Stimulated activated CD4-positive, alpha-beta T cell treated with anti-CD3 and anti-CD28 coated beads, Interleukin-12 subunit alpha, Interleukin-12 subunit beta, amount 100 ng/mL, for 4 hours (primary cell): ENCODE measurements around the gene CDH24.
"Not testable (repeated sequence)": the region's sequence is repeated elsewhere in the genome, so short reads cannot be mapped to it uniquely, and the experiment has no call there.

ENCODE experiments used
- DNase-seq: peaks from one replicate; pipeline ENCODE4 v3.0.0-alpha.2; 2020

CDH24 gene

DNA sequence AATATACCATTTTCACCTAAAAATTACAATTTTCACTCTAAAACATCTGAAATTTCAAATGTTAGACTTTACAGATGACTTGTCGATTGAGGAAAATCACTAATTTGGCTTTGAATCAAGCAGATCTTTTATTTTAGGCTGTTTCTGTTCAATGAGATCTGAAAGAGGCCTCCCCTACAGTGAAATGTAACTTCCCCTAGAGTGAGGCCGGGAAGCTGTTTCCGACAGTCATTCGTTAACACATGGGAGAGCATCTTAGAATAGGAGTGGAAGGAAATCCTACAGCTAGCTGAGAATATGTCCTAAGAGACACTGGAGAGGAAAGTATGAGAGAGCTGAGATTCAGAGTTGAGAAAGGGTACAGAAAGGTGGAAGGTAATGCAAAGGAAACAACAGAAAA, 41.7 kb downstream of the CDH24 start:
- DNase-seq: no peak

GRCh38 chr14:23013749-23014054, 43.6 kb downstream of the CDH24 start:
- not testable (repeated sequence) for DNase-seq

DNA sequence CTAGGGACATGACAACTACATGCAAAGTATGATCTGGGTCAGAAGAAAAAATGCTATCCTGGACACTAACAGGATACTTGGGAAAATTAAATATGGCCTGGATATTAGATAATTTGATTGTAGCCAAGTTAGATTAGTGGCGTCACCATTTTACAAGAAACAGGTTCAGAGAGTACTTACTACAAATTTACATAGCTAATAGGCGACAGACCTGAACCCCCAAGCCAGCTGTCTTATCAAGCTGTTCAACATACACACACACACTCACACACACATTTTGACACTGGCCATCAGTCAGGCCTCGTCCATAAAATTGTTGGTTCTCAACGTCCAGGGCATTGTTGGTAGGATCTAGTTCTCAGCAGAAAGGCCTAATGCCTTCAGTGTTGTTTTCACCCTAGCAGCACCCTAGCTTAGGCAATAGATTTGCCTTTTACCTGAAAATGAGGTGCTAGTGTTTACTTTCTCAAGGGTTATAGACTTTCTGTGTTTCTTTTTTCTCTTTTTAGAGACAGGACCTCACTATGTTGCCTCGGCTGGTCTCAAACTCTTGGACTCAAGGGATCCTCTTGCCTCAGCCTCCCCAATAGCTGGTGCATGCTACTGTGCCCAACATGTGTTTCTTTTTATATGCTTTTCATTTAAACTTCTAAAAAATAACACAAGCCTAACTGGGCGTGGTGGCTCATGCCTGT, 44.1 kb downstream of the CDH24 start:
- no peak for DNase-seq

GRCh38 chr14:23009939-23010726, 47.2 kb downstream of the CDH24 start, which contains the start of gene C14orf93:
TSS of gene C14orf93 (minus strand) at chr14:23010143. CDS start at chr14:22999023, 11,120 bp downstream.
- peak; percentile 82 for DNase-seq

DNA sequence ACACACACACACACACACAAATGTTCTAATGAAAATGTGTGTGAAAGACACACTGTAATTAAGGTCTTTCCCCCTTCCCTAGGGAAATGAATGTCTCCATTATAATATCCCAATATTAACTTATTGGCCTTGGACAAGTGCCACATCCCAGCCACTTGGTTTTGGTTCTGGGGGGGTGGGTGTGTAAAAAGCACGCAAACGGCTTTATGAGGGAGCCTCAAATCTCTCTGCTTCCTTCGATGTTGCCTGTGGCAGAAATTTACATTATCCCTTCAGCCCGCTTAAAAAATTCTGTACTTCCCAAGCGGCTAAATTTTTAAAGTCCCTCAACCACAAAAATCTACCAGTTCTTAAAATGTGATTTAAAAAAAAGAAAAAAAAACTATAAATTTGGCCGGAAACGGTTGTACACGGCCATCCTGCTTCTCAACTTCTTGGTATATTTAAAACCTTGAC, 47.8 kb downstream of the CDH24 start:
- DNase-seq: no peak

- no peak for DNase-seq
Observed at GRCh38 chr14:23008831-23009230, 48.5 kb downstream of the CDH24 start.

DNA sequence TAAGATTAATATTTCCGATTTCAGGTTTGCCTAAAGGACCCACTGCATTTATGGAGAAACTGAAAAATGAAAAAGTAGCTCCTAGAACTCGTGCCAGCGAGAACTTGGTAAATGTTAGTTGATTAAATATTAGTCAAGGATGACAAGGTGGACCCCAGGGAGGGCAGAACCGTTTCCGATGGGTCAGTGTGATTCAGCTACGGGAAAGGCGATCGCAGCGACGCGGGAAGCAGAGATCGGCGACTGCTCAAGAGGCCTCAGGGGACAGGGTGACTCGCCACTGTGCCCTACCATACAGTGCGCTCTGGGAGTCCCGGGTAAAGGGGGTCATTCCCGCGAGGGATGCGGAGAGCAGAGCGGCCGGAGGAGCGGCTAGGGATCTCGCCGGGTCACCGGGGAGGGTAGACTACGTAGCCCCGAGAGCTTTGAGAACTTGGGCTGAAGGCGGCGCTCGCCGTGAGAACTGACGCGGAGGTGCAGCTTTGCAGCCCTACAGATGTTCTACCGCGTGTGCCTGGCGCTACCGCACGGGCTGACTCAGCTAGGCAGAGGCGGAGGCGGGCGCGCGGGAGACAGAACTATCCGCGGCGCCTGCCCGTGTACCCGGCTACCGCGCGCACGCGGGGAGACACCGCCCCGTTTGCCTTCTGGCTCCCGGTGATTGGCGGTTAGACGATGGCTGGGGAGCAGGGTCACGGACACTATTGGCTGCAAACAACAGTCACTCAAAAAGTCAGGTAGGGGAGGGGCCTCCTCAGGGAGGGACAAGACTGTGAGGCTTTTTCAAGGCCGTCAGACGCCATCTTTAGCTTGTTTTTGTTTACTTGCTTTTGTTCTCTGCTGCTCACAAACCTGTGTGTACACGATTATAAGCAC, 50.5 kb downstream of the CDH24 start:
- peak; percentile 92 for DNase-seq

DNA sequence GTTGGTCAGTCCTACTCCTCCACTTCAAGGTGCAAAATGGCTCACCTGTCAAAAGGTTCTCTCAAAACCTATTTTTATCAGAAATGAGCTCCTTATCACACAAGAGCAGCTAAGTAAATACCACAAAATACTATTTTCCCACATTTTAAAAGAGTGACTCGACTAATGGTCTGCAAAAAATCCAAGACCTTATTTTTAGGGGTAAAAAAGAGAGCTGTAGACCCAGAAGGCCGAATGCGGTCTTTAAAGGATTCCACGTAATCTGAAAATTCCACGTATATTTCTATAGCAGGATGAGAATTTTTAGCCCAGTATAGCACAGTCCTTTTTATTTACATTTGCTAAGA, 51.2 kb downstream of the CDH24 start:
- DNase-seq: no peak

- DNase-seq: no peak
Observed at GRCh38 chr14:23005451-23006187, 51.7 kb downstream of the CDH24 start.

DNA sequence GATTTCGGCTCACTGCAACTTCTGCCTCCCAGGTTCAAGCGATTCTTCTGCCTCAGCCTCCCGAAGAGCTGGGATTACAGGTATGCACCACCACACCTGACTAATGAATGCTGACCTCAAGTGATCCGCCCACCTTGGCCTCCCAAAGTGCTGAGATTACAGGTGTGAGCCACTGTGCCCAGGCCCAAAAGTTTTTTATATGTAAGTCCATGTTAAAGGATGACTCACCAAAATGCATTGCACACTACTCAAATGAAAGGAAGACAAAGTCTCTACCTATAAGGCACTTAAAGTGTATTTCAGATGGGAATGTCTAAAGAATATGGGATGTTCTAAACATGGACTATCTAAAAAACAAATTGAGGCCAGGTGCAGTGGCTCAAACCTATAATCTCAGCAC, 53.0 kb downstream of the CDH24 start:
- DNase-seq: not testable (repeated sequence)

- DNase-seq: no peak
Observed at GRCh38 chr14:23002592-23002991, 54.7 kb downstream of the CDH24 start.

DNA sequence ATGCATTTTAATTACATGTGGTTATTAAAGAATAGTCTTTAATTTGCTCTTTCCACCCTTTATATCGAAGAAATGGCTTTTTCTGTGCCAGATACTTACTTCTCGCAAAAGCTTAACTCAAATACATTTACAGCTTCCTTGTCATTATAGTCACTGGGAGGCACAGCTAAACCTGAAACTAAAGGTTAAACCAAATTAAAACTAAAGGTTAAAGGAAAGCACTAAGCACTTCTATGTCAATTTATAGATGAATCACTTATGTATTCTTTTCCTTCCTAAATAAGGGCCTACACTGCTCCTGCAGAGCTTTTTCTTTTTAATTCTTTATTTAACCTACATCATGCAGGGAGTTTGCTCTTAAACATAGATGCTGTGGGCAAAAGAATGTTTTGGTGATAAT, 56.5 kb downstream of the CDH24 start:
- DNase-seq: no peak

- DNase-seq: no peak
Observed at GRCh38 chr14:22998329-22999012, 58.8 kb downstream of the CDH24 start.

DNA sequence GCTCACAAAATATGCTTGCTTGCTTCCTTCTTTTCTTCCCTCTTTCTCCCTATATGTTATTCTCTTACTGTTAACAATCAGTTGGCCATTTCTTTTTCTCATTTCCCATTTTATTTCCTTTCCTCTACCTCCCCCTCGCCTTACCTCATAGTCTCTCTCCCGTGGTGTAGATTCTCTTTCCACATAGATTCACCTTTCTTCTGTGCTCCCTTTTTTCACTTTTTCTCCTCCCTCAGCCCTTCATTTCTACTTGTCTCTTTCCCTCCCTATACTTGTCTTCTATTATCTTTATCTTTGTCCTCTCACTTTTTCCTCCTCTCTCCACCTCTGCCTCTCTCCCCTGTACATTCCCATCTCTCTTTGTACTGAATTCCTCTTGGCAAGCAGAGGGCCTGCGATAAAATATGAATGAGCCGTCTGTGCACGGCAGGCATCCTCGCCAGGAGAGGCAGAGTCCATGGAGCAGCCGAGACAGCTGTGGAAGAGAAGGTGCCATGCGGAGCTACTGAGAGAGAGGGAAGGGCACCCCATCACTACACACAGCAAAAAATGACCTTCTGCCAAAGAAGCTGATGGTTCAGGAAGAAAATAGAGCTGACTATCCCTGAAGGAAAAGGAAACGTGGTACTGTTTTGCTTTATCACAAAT, 59.5 kb downstream of the CDH24 start:
- no peak for DNase-seq
